GM12878 (cell line): ENCODE data around the gene CDH4.

ENCODE experiments used
- JUND ChIP-seq: IDR thresholded peaks from 2 replicates; pipeline ENCODE4 v1.6.1; 2012; ENCODE audit warnings: low read depth, mild to moderate bottlenecking, low read length, improper control_type of control experiment, moderate library complexity
- POLR2A ChIP-seq: IDR thresholded peaks from 2 replicates; pipeline ENCODE4 v1.6.1; 2011; ENCODE audit warnings: low read depth, mild to moderate bottlenecking, low read length
- SIN3A ChIP-seq: IDR thresholded peaks from 2 replicates; pipeline ENCODE4 v1.6.1; 2012; ENCODE audit warnings: low read depth, low read length, improper control_type of control experiment
- TF ChIP-seq, protein P1 (sequence below), 3 experiments: IDR thresholded peaks in 2 of 3; conservative IDR thresholded peaks in 1 of 3; 2 replicates each; pipeline ENCODE4 v1.5.1; 2011; ENCODE audit warnings: low read depth in 3 of 3, low read length in 3 of 3, mild to moderate bottlenecking in 3 of 3, control low read depth in 2 of 3, moderate library complexity in 2 of 3, inconsistent platforms in 1 of 3, mixed read lengths in 1 of 3; ENCODE audit not compliant: control insufficient read depth in 2 of 3, insufficient read depth in 1 of 3; ENCODE audit errors: extremely low read depth in 1 of 3
- TF ChIP-seq, protein P2 (sequence below): fragments of 450-650 bp; IDR thresholded peaks from 2 replicates; pipeline ENCODE4 v1.6.1; 2016; ENCODE audit warnings: mild to moderate bottlenecking
- TF ChIP-seq, protein P3 (sequence below): IDR thresholded peaks from 2 replicates; pipeline ENCODE4 v1.6.1; 2012; ENCODE audit warnings: low read depth, low read length, improper control_type of control experiment
- TF ChIP-seq, protein P4 (sequence below): fragments of 450-650 bp; formaldehyde crosslinking; IDR thresholded peaks from 2 replicates; pipeline ENCODE4 v1.4.0; 2020; ENCODE audit warnings: mild to moderate bottlenecking, moderate library complexity
- TF ChIP-seq, protein P5 (sequence below): IDR thresholded peaks from 2 replicates; pipeline ENCODE4 v1.6.1; 2011; ENCODE audit warnings: low read depth, mild to moderate bottlenecking, low read length, moderate library complexity, borderline replicate concordance; ENCODE audit errors: extremely low read depth

DNA sequence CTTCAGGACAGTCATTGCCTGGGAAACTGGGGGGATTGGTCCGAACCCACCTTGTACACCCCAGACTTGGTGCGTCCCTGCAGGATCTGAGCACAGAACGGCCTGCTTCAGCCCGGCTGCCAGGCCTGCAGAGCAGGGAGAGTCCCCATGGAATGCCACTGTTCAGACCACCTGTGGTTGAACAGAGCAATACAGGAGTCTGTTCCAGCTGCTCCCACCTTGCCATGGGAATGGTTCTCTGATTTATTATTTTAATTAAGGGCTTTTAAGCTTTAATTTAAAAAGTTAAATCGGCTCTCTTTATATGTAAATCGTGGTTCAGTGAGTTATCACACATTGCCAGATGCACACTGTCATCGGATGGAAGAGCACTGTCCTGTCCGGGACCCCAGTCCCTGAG, 310.4 kb downstream of the CDH4 start:
- TF ChIP-seq, protein P1, sequence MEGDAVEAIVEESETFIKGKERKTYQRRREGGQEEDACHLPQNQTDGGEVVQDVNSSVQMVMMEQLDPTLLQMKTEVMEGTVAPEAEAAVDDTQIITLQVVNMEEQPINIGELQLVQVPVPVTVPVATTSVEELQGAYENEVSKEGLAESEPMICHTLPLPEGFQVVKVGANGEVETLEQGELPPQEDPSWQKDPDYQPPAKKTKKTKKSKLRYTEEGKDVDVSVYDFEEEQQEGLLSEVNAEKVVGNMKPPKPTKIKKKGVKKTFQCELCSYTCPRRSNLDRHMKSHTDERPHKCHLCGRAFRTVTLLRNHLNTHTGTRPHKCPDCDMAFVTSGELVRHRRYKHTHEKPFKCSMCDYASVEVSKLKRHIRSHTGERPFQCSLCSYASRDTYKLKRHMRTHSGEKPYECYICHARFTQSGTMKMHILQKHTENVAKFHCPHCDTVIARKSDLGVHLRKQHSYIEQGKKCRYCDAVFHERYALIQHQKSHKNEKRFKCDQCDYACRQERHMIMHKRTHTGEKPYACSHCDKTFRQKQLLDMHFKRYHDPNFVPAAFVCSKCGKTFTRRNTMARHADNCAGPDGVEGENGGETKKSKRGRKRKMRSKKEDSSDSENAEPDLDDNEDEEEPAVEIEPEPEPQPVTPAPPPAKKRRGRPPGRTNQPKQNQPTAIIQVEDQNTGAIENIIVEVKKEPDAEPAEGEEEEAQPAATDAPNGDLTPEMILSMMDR (IDR thresholded peaks at IDR 0.05 in 2 of 3, conservative IDR thresholded peaks at IDR 0.05 in 1 of 3; ENCODE audit: control insufficient read depth in 2 of 3, extremely low read depth in 1 of 3, insufficient read depth in 1 of 3, low read depth in 3 of 3, low read length in 3 of 3), result no peak
- TF ChIP-seq JUND, result no peak
- no peak for TF ChIP-seq SIN3A
- TF ChIP-seq, protein P2, sequence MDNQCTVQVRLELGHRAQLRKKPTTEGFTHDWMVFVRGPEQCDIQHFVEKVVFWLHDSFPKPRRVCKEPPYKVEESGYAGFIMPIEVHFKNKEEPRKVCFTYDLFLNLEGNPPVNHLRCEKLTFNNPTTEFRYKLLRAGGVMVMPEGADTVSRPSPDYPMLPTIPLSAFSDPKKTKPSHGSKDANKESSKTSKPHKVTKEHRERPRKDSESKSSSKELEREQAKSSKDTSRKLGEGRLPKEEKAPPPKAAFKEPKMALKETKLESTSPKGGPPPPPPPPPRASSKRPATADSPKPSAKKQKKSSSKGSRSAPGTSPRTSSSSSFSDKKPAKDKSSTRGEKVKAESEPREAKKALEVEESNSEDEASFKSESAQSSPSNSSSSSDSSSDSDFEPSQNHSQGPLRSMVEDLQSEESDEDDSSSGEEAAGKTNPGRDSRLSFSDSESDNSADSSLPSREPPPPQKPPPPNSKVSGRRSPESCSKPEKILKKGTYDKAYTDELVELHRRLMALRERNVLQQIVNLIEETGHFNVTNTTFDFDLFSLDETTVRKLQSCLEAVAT, result no peak
- TF ChIP-seq POLR2A, result no peak
- TF ChIP-seq, protein P3, sequence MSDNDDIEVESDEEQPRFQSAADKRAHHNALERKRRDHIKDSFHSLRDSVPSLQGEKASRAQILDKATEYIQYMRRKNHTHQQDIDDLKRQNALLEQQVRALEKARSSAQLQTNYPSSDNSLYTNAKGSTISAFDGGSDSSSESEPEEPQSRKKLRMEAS, result no peak
- TF ChIP-seq, protein P4, sequence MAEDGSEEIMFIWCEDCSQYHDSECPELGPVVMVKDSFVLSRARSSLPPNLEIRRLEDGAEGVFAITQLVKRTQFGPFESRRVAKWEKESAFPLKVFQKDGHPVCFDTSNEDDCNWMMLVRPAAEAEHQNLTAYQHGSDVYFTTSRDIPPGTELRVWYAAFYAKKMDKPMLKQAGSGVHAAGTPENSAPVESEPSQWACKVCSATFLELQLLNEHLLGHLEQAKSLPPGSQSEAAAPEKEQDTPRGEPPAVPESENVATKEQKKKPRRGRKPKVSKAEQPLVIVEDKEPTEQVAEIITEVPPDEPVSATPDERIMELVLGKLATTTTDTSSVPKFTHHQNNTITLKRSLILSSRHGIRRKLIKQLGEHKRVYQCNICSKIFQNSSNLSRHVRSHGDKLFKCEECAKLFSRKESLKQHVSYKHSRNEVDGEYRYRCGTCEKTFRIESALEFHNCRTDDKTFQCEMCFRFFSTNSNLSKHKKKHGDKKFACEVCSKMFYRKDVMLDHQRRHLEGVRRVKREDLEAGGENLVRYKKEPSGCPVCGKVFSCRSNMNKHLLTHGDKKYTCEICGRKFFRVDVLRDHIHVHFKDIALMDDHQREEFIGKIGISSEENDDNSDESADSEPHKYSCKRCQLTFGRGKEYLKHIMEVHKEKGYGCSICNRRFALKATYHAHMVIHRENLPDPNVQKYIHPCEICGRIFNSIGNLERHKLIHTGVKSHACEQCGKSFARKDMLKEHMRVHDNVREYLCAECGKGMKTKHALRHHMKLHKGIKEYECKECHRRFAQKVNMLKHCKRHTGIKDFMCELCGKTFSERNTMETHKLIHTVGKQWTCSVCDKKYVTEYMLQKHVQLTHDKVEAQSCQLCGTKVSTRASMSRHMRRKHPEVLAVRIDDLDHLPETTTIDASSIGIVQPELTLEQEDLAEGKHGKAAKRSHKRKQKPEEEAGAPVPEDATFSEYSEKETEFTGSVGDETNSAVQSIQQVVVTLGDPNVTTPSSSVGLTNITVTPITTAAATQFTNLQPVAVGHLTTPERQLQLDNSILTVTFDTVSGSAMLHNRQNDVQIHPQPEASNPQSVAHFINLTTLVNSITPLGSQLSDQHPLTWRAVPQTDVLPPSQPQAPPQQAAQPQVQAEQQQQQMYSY (CRISPR knock-in tag), result no peak
- TF ChIP-seq, protein P5, sequence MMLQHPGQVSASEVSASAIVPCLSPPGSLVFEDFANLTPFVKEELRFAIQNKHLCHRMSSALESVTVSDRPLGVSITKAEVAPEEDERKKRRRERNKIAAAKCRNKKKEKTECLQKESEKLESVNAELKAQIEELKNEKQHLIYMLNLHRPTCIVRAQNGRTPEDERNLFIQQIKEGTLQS, result no peak
